ENCODE data around the gene TRAPPC10.

TRAPPC10 gene

GRCh38 chr21:43991447-43991991 lies 20.6 kb upstream of the TRAPPC10 start:
- no peak for DNase-seq (ENCODE audit: low spot score)
- no peak for TF ChIP-seq CTCF (IDR thresholded peaks at IDR 0.05; ENCODE audit: borderline replicate concordance, control extremely low read depth, extremely low read depth, insufficient read depth, missing control alignments)
- in situ Hi-C loops (cut with MboI; ENCODE audit: low sequenced_read_pairs, unreplicated experiment): no loop called here

- in situ Hi-C loops (cut with MboI; ENCODE audit: low sequenced_read_pairs, unreplicated experiment): no loop called here
- no peak for DNase-seq (ENCODE audit: low spot score)
- TF ChIP-seq CTCF (IDR thresholded peaks at IDR 0.05; ENCODE audit: borderline replicate concordance, control extremely low read depth, extremely low read depth, insufficient read depth, missing control alignments): no peak
Measured at GRCh38 chr21:43992121-43992520, 20.0 kb upstream of the TRAPPC10 start.

- in situ Hi-C loops (cut with MboI; ENCODE audit: low sequenced_read_pairs, unreplicated experiment): no loop called here
- TF ChIP-seq CTCF (IDR thresholded peaks at IDR 0.05; ENCODE audit: borderline replicate concordance, control extremely low read depth, extremely low read depth, insufficient read depth, missing control alignments): no peak
- DNase-seq (ENCODE audit: low spot score): no peak
Measured at GRCh38 chr21:43993420-43993934, 18.6 kb upstream of the TRAPPC10 start.

GRCh38 chr21:43994085-43994484 lies 18.0 kb upstream of the TRAPPC10 start:
- no peak for TF ChIP-seq CTCF (IDR thresholded peaks at IDR 0.05; ENCODE audit: borderline replicate concordance, control extremely low read depth, extremely low read depth, insufficient read depth, missing control alignments)
- DNase-seq (ENCODE audit: low spot score): no peak
- in situ Hi-C loops (cut with MboI; ENCODE audit: low sequenced_read_pairs, unreplicated experiment): no loop called here

GRCh38 chr21:43994646-43995045 lies 17.5 kb upstream of the TRAPPC10 start:
- in situ Hi-C loops (cut with MboI; ENCODE audit: low sequenced_read_pairs, unreplicated experiment): no loop called here
- TF ChIP-seq CTCF (IDR thresholded peaks at IDR 0.05; ENCODE audit: borderline replicate concordance, control extremely low read depth, extremely low read depth, insufficient read depth, missing control alignments): no peak
- DNase-seq (ENCODE audit: low spot score): no peak

- in situ Hi-C loops (cut with MboI; ENCODE audit: low sequenced_read_pairs, unreplicated experiment): no loop called here
- TF ChIP-seq CTCF (IDR thresholded peaks at IDR 0.05; ENCODE audit: borderline replicate concordance, control extremely low read depth, extremely low read depth, insufficient read depth, missing control alignments): no peak
- no peak for DNase-seq (ENCODE audit: low spot score)
Measured at GRCh38 chr21:43995521-43996105, 16.5 kb upstream of the TRAPPC10 start.
